RWPE2 (cell line): ENCODE measurements around the gene KRT80.
A peak's percentile ranks its signal among the peaks of the same experiment; 100 is the strongest.

Experiments
- ATAC-seq: fragments of 200-7000 bp; cut with Tn5 transposase; 3 replicates; pipeline ENCODE4 v1.9.1; 2021; ENCODE audit warnings: low read depth
- DNase-seq: peaks from one replicate; pipeline ENCODE4 v3.0.0-alpha.2; 2020; ENCODE audit warnings: low spot score
- H3K27ac ChIP-seq: fragments of 450-650 bp; 2 replicates; pipeline ENCODE4 v1.5.1; 2017; ENCODE audit warnings: mild to moderate bottlenecking; ENCODE audit not compliant: poor library complexity, severe bottlenecking
- H3K27me3 ChIP-seq: fragments of 250-450 bp; sonication (Bioruptor Pico); 2 replicates; pipeline ENCODE4 v1.5.1; 2021; ENCODE audit warnings: mild to moderate bottlenecking, moderate library complexity; ENCODE audit not compliant: insufficient read depth, poor library complexity, severe bottlenecking
- H3K36me3 ChIP-seq: fragments of 250-450 bp; sonication (Bioruptor Pico); 2 replicates; pipeline ENCODE4 v1.5.1; 2020; ENCODE audit warnings: low read depth, mild to moderate bottlenecking, moderate library complexity
- H3K4me1 ChIP-seq: fragments of 250-450 bp; sonication (Bioruptor Pico); 2 replicates; pipeline ENCODE4 v1.5.1; 2021; ENCODE audit warnings: mild to moderate bottlenecking, moderate library complexity; ENCODE audit not compliant: insufficient read depth, poor library complexity, severe bottlenecking
- H3K4me3 ChIP-seq: fragments of 250-450 bp; sonication (Bioruptor Pico); 2 replicates; pipeline ENCODE4 v1.5.1; 2021; ENCODE audit warnings: mild to moderate bottlenecking, moderate library complexity; ENCODE audit not compliant: severe bottlenecking
- H3K9me3 ChIP-seq: fragments of 250-450 bp; sonication (Bioruptor Pico); 2 replicates; pipeline ENCODE4 v1.5.1; 2021; ENCODE audit warnings: mild to moderate bottlenecking, moderate library complexity; ENCODE audit not compliant: severe bottlenecking
- TF ChIP-seq, protein P1 (sequence below): fragments of 450-650 bp; IDR thresholded peaks from one replicate; pipeline ENCODE4 v1.5.1; 2017; ENCODE audit warnings: mild to moderate bottlenecking, moderate library complexity; ENCODE audit not compliant: poor library complexity, severe bottlenecking

Gene KRT80

DNA sequence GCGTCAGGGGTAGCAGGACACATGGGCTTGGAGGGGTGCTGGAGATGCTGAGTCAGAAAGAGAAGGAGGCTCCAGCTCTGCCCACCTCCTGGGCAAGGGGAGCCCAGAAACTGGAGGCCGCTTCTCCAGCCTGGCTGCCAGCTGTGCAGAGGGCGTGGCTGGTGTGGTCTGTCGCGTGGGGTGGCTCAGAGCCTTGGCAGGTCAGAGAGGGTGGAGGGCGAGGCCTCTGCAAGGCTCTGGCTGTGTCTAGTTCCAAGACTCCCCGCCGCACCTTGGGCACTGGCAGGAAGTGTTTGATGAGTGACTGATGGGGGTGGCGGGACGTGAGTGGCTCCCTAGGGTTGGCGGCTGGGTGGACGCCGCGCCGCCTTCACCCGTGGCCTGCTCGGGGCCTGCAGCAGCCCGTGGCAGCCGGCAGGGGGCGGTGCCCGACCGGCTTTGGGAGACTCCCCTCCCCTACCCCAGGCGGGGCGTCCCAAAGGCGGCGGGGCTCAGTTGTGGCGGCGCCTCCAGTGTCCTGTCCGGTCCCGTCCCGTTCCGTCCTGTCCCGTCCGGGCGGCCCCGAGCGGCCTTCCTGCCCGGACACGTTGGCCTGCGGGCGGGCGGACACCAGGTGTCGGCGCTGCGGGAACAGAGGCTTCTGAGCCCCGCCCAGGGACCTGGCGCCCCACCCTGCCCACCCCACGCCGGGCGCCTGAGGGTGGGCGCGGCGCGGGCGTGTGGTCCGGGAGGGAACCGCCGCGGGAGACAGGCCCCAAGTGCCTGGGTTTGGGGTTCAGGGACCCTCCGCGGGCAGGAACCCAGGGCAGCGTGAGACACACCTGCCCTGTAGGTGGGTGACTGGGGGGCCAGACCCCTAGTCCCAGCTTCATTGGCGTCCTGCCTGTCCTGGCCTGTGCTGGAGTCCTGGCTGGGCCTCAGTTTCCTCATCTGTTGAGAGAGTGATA, 39.7 kb downstream of the KRT80 start:
- ATAC-seq (peak; percentile 13), DNase-seq (peak; percentile 97)
- peaks cover 66% of the 10 kb centered on the region for H3K4me1 ChIP-seq
- H3K9me3 ChIP-seq: no peaks in the 10 kb centered on the region
- H3K27ac ChIP-seq: peak overlapping the region; percentile 100
- TF ChIP-seq, protein P1, sequence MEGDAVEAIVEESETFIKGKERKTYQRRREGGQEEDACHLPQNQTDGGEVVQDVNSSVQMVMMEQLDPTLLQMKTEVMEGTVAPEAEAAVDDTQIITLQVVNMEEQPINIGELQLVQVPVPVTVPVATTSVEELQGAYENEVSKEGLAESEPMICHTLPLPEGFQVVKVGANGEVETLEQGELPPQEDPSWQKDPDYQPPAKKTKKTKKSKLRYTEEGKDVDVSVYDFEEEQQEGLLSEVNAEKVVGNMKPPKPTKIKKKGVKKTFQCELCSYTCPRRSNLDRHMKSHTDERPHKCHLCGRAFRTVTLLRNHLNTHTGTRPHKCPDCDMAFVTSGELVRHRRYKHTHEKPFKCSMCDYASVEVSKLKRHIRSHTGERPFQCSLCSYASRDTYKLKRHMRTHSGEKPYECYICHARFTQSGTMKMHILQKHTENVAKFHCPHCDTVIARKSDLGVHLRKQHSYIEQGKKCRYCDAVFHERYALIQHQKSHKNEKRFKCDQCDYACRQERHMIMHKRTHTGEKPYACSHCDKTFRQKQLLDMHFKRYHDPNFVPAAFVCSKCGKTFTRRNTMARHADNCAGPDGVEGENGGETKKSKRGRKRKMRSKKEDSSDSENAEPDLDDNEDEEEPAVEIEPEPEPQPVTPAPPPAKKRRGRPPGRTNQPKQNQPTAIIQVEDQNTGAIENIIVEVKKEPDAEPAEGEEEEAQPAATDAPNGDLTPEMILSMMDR: peak; percentile 88
- no peak overlapping the region for H3K4me3 ChIP-seq
- H3K27me3 ChIP-seq: no peaks in the 10 kb centered on the region
- H3K36me3 ChIP-seq: no peaks in the 10 kb centered on the region

DNA sequence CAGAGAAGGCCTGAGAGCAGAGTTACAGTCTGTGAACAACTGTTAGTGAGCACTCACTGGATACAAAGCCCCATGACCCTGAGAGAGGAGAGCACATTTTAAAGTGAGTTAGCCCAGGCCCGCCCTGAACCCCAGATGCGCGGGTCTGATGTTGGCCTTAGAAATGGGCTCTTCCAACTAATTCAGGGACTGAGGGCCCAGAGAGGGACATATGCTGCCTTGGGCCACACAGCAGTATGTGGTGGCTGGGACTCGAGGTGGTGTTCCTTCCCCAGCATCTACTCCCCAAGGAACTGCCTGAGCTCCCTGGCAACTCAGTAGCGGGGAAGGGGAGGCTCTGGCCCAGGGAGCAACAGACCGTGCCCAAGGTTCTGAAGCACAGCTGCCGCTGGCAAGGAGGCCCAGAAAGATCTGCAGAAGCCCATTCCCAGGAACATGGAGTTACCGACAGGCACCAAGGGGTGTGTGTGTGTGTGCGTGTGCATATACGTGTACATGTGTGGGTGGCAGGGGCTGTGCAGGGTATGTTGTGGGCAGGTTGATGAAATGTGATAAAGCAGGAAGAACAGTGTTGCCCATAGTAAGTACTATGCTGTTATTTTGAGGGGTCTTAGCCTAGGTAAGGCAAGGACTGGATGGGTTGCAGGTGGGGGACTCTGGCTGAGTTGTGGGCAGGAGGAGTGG, 40.5 kb downstream of the KRT80 start:
- DNase-seq: no peak

DNA sequence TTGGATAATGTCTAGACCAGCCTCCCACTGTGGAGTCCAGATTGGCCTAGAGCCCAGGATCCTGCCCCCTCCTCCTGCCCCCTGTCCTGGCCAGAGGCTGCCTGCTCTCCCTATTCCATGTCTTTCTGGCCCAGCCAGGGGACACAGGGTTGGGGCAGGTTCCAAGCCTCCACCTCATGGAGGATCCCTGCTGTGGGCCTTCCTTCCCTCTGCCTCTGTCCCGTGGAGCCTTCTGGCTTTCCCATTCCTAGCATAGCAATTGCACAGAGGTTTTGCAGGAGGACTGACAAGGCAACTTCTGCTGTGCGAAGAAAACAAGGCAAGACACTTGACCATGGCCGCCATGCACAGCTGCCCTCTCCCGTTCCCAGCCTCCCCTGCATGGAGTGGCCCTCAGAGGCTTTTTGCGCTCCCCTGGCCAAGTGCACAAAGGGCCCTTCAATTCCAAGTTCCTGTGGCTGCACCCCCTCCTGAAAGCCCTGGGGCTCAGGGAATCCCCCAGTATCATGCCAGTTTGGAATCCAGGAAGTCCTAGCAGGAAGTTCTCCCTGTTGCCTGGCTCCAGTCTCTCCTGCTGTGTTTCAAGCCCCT, 42.1 kb downstream of the KRT80 start:
- no peak for DNase-seq
- H3K9me3 ChIP-seq: no peaks in the 10 kb centered on the region
- H3K27ac ChIP-seq: peak overlapping the region; percentile 100
- no peak overlapping the region for H3K4me3 ChIP-seq
- ATAC-seq: no peak
- H3K4me1 ChIP-seq: peaks cover 65% of the 10 kb centered on the region
- H3K27me3 ChIP-seq: no peaks in the 10 kb centered on the region
- no peaks in the 10 kb centered on the region for H3K36me3 ChIP-seq
- TF ChIP-seq, protein P1: no peak

More for the DNA sequence above, 40.5 kb downstream of the KRT80 start:
- Histone ChIP-seq H3K9me3 (no peaks in the 10 kb centered on the region), H3K27ac (peak overlapping the region; percentile 100), H3K27me3 (no peaks in the 10 kb centered on the region), H3K36me3 (no peaks in the 10 kb centered on the region), H3K4me3 (no peak overlapping the region), H3K4me1 (peaks cover 65% of the 10 kb centered on the region)
- TF ChIP-seq, protein P1: no peak
- ATAC-seq: no peak

DNA sequence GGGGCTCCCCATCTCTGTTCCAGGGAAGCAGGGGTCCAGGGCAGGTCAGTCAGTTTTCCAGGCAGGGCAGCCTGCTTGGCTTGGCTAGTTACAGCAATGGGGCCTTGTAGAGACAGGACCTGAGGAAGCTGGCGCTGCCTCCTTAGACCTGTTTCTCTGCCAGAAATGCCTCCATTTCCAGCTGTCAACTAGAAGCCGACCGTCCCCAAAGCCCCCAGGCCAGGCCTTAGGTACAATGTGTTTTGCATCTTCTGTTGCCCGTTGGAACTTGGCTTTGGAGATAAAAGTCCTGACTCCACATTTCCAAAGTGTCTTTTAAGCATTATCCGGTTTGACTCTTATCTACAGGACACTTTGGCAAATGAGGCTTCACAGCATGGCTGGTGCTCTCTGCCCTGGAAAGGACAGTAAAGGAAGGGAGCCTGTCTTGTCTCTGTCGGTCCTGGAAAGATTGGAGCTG, 42.6 kb downstream of the KRT80 start:
- Histone ChIP-seq H3K4me3 (no peak overlapping the region), H3K9me3 (no peaks in the 10 kb centered on the region), H3K4me1 (peaks cover 65% of the 10 kb centered on the region), H3K27me3 (no peaks in the 10 kb centered on the region), H3K36me3 (no peaks in the 10 kb centered on the region), H3K27ac (peak overlapping the region; percentile 100)
- TF ChIP-seq, protein P1: no peak
- no peak for DNase-seq
- no peak for ATAC-seq
